HG03060 (cell line): ENCODE data around the gene C11orf87.

Experiments
- ATAC-seq: cut with Tn5 transposase; IDR thresholded peaks from one replicate; pipeline ENCODE4 v1.9.1; 2021; ENCODE audit warnings: low read depth, moderate number of reproducible peaks; ENCODE audit not compliant: unreplicated experiment

C11orf87 gene

GRCh38 chr11:109421981-109422869 is at the start of gene C11orf87:
Gene C11orf87, plus strand, starts transcription at chr11:109422190. Its CDS starts 1,444 bp downstream, at chr11:109423634.
- no peak for ATAC-seq

GRCh38 chr11:109374032-109374431 is 48.0 kb upstream of the C11orf87 start:
- no peak for ATAC-seq

GRCh38 chr11:109374441-109374840 is 47.5 kb upstream of the C11orf87 start:
- no peak for ATAC-seq

- ATAC-seq = no peak
These were observed 44.8 kb upstream of the C11orf87 start for GRCh38 chr11:109377039-109377742.

GRCh38 chr11:109378034-109378433 is 44.0 kb upstream of the C11orf87 start:
- no peak for ATAC-seq

- no peak for ATAC-seq
These were observed 38.7 kb upstream of the C11orf87 start for GRCh38 chr11:109383306-109383705.

- ATAC-seq = no peak
These were observed 37.1 kb upstream of the C11orf87 start for GRCh38 chr11:109384873-109385272.

GRCh38 chr11:109388982-109389381 is 33.0 kb upstream of the C11orf87 start:
- no peak for ATAC-seq

GRCh38 chr11:109390752-109391151 is 31.2 kb upstream of the C11orf87 start:
- no peak for ATAC-seq

GRCh38 chr11:109401545-109401944 is 20.4 kb upstream of the C11orf87 start:
- ATAC-seq = no peak

GRCh38 chr11:109405671-109406070 is 16.3 kb upstream of the C11orf87 start:
- no peak for ATAC-seq

- no peak for ATAC-seq
These were observed 5.4 kb upstream of the C11orf87 start for GRCh38 chr11:109416601-109417000.

- no peak for ATAC-seq
These were observed 978 bp downstream of the C11orf87 start for GRCh38 chr11:109422870-109423465.

- ATAC-seq = no peak
These were observed 1.6 kb downstream of the C11orf87 start for GRCh38 chr11:109423466-109424190.

GRCh38 chr11:109424901-109425300 is 2.9 kb downstream of the C11orf87 start:
- ATAC-seq = no peak

- no peak for ATAC-seq
These were observed 3.6 kb downstream of the C11orf87 start for GRCh38 chr11:109425554-109425953.

- peak; percentile 52 for ATAC-seq
These were observed 4.7 kb downstream of the C11orf87 start for GRCh38 chr11:109426442-109427240.

GRCh38 chr11:109432105-109432504 is 10.1 kb downstream of the C11orf87 start:
- ATAC-seq = no peak

- ATAC-seq = no peak
These were observed 11.8 kb downstream of the C11orf87 start for GRCh38 chr11:109433753-109434256.
